Stomach (tissue), 4 donors: Measurements from ENCODE around the gene PRKCH.

Source experiments
- CTCF ChIP-seq, 7 experiments: fragments of 450-650 bp in 4 of 7; fragments of 200-600 bp in 3 of 7; sonication (generic) in 3 of 7; IDR thresholded peaks; one replicate each; pipeline ENCODE4 v1.5.1; 2016 to 2019; ENCODE audit warnings: antibody characterized with exemption in 7 of 7, control low read depth in 2 of 7, mild to moderate bottlenecking in 1 of 7
- EP300 ChIP-seq: sonication (generic); formaldehyde crosslinking; IDR thresholded peaks from one replicate; pipeline ENCODE4 v1.6.1; 2017; ENCODE audit warnings: antibody characterized with exemption
- POLR2A ChIP-seq, 4 donors: fragments of 450-650 bp; IDR thresholded peaks; one replicate each; pipeline ENCODE4 v1.6.1; 2016; ENCODE audit warnings: antibody characterized with exemption in 4 of 4, control low read depth in 2 of 4, mild to moderate bottlenecking in 1 of 4, moderate library complexity in 1 of 4

- TF ChIP-seq CTCF (IDR thresholded peaks at IDR 0.05) (no peak), POLR2A (IDR thresholded peaks at IDR 0.05) (no peak), EP300 (no peak)
Measured at GRCh38 chr14:61538464-61539022, 217.2 kb downstream of the PRKCH start.
